ENCODE data around the gene YWHAG. TPM values are rescaled to one million over a fixed set of nuclear protein-coding genes. Genes with fewer than 3 reads are reported as not detected.

Gene YWHAG
- total RNA-seq, 1 donor from 2014 or later: 650 TPM

GRCh38 chr7:76334320-76334967, 24.3 kb downstream of the YWHAG start:
- H3K4me3 Mint-ChIP-seq (ENCODE audit: unreplicated experiment): no peak overlapping the region
- DNase-seq: no peak
- H3K4me1 Mint-ChIP-seq (ENCODE audit: low read depth, unreplicated experiment): peaks cover 52% of the 10 kb centered on the region
- peaks cover 18% of the 10 kb centered on the region for H3K9me3 Mint-ChIP-seq (ENCODE audit: unreplicated experiment)
- TF ChIP-seq CTCF (IDR thresholded peaks at IDR 0.05; ENCODE audit: partially characterized antibody, unreplicated experiment): no peak
- H3K36me3 Mint-ChIP-seq (ENCODE audit: unreplicated experiment): peaks cover 7% of the 10 kb centered on the region
- no peak overlapping the region for H3K27ac Mint-ChIP-seq (ENCODE audit: unreplicated experiment)
- peaks cover 5% of the 10 kb centered on the region for H3K27me3 Mint-ChIP-seq (ENCODE audit: unreplicated experiment)

GRCh38 chr7:76333511-76334101, 25.2 kb downstream of the YWHAG start:
- H3K27ac Mint-ChIP-seq (ENCODE audit: unreplicated experiment): peak overlapping the region; percentile 34
- H3K4me1 Mint-ChIP-seq (ENCODE audit: low read depth, unreplicated experiment): peaks cover 58% of the 10 kb centered on the region
- peaks cover 5% of the 10 kb centered on the region for H3K27me3 Mint-ChIP-seq (ENCODE audit: unreplicated experiment)
- DNase-seq: no peak
- no peak for TF ChIP-seq CTCF (IDR thresholded peaks at IDR 0.05; ENCODE audit: partially characterized antibody, unreplicated experiment)
- peaks cover 7% of the 10 kb centered on the region for H3K36me3 Mint-ChIP-seq (ENCODE audit: unreplicated experiment)
- peaks cover 18% of the 10 kb centered on the region for H3K9me3 Mint-ChIP-seq (ENCODE audit: unreplicated experiment)
- peak overlapping the region; percentile 40 for H3K4me3 Mint-ChIP-seq (ENCODE audit: unreplicated experiment)

- H3K36me3 Mint-ChIP-seq (ENCODE audit: unreplicated experiment): peaks cover 7% of the 10 kb centered on the region
- H3K4me1 Mint-ChIP-seq (ENCODE audit: low read depth, unreplicated experiment): peaks cover 52% of the 10 kb centered on the region
- H3K4me3 Mint-ChIP-seq (ENCODE audit: unreplicated experiment): peak overlapping the region; percentile 59
- H3K27ac Mint-ChIP-seq (ENCODE audit: unreplicated experiment): peak overlapping the region; percentile 81
- H3K27me3 Mint-ChIP-seq (ENCODE audit: unreplicated experiment): peaks cover 5% of the 10 kb centered on the region
- H3K9me3 Mint-ChIP-seq (ENCODE audit: unreplicated experiment): peaks cover 16% of the 10 kb centered on the region
- DNase-seq: no peak
- no peak for TF ChIP-seq CTCF (IDR thresholded peaks at IDR 0.05; ENCODE audit: partially characterized antibody, unreplicated experiment)
These were observed 26.7 kb downstream of the YWHAG start for GRCh38 chr7:76332078-76332477.

- H3K27ac Mint-ChIP-seq (ENCODE audit: unreplicated experiment): no peak overlapping the region
- H3K27me3 Mint-ChIP-seq (ENCODE audit: unreplicated experiment): peaks cover 5% of the 10 kb centered on the region
- peaks cover 48% of the 10 kb centered on the region for H3K4me1 Mint-ChIP-seq (ENCODE audit: low read depth, unreplicated experiment)
- peaks cover 18% of the 10 kb centered on the region for H3K9me3 Mint-ChIP-seq (ENCODE audit: unreplicated experiment)
- no peak overlapping the region for H3K4me3 Mint-ChIP-seq (ENCODE audit: unreplicated experiment)
- H3K36me3 Mint-ChIP-seq (ENCODE audit: unreplicated experiment): peaks cover 7% of the 10 kb centered on the region
- no peak for TF ChIP-seq CTCF (IDR thresholded peaks at IDR 0.05; ENCODE audit: partially characterized antibody, unreplicated experiment)
- no peak for DNase-seq
These were observed 28.1 kb downstream of the YWHAG start for GRCh38 chr7:76330673-76331072.

GRCh38 chr7:76330261-76330660, 28.5 kb downstream of the YWHAG start:
- no peak for TF ChIP-seq CTCF (IDR thresholded peaks at IDR 0.05; ENCODE audit: partially characterized antibody, unreplicated experiment)
- peaks cover 18% of the 10 kb centered on the region for H3K9me3 Mint-ChIP-seq (ENCODE audit: unreplicated experiment)
- peaks cover 48% of the 10 kb centered on the region for H3K4me1 Mint-ChIP-seq (ENCODE audit: low read depth, unreplicated experiment)
- DNase-seq: no peak
- H3K27ac Mint-ChIP-seq (ENCODE audit: unreplicated experiment): peak overlapping the region; percentile 69
- peak overlapping the region; percentile 26 for H3K4me3 Mint-ChIP-seq (ENCODE audit: unreplicated experiment)
- peaks cover 5% of the 10 kb centered on the region for H3K27me3 Mint-ChIP-seq (ENCODE audit: unreplicated experiment)
- peaks cover 7% of the 10 kb centered on the region for H3K36me3 Mint-ChIP-seq (ENCODE audit: unreplicated experiment)
